HepG2 (cell line): ENCODE data around the gene SAMD4A. TPM values are rescaled to one million over a fixed set of nuclear protein-coding genes. Genes with fewer than 3 reads are reported as not detected.

Experiments
- AKAP8 ChIP-seq: sonication (generic); formaldehyde crosslinking; IDR thresholded peaks from 2 replicates; pipeline ENCODE4 v1.5.1; 2020; ENCODE audit warnings: mild to moderate bottlenecking, missing genetic modification reagents
- ERF ChIP-seq: IDR thresholded peaks from 2 replicates; pipeline ENCODE4 v1.6.1; 2018; ENCODE audit warnings: missing biosample characterization, missing genetic modification reagents
- GTF2F1 ChIP-seq: fragments of 150-350 bp; IDR thresholded peaks from 2 replicates; pipeline ENCODE4 v1.6.1; 2014; ENCODE audit warnings: low read length
- HBP1 ChIP-seq: IDR thresholded peaks from 2 replicates; pipeline ENCODE4 v1.6.1; 2016; ENCODE audit warnings: low read depth, control low read depth
- MED8 ChIP-seq: sonication (generic); formaldehyde crosslinking; IDR thresholded peaks from 2 replicates; pipeline ENCODE4 v1.8.1; 2023; ENCODE audit warnings: mild to moderate bottlenecking, missing genetic modification reagents; ENCODE audit not compliant: insufficient replicate concordance
- NFATC3 ChIP-seq: sonication (generic); formaldehyde crosslinking; IDR thresholded peaks from 2 replicates; pipeline ENCODE4 v1.5.1; 2020; ENCODE audit warnings: mild to moderate bottlenecking, missing genetic modification reagents
- RBM39 ChIP-seq: fragments of 200-400 bp; formaldehyde crosslinking; IDR thresholded peaks from one replicate; pipeline ENCODE4 v1.6.1; 2018; ENCODE audit warnings: antibody characterized with exemption, mild to moderate bottlenecking, low read depth, low read length; ENCODE audit not compliant: poor library complexity, severe bottlenecking
- SOX5 ChIP-seq: IDR thresholded peaks from 2 replicates; pipeline ENCODE4 v1.6.1; 2016; ENCODE audit warnings: borderline replicate concordance
- TEF ChIP-seq: sonication (generic); formaldehyde crosslinking; IDR thresholded peaks from 2 replicates; pipeline ENCODE4 v1.5.0; 2020; ENCODE audit warnings: missing genetic modification reagents
- UBTF ChIP-seq: sonication (generic); formaldehyde crosslinking; IDR thresholded peaks from 2 replicates; pipeline ENCODE4 v1.4.0; 2020; ENCODE audit warnings: mild to moderate bottlenecking, missing genetic modification reagents
- ZBTB34 ChIP-seq: sonication (generic); formaldehyde crosslinking; IDR thresholded peaks from 2 replicates; pipeline ENCODE4 v1.8.0; 2022; ENCODE audit warnings: mild to moderate bottlenecking, missing genetic modification reagents
- ZFP36 ChIP-seq: fragments of 150-350 bp; IDR thresholded peaks from 2 replicates; pipeline ENCODE4 v1.6.1; 2018; ENCODE audit warnings: borderline replicate concordance, low read length, low read depth; ENCODE audit not compliant: partially characterized antibody
- ZFX ChIP-seq: sonication (generic); formaldehyde crosslinking; IDR thresholded peaks from 2 replicates; pipeline ENCODE4 v1.4.0; 2020; ENCODE audit warnings: mild to moderate bottlenecking, low read depth, missing genetic modification reagents, moderate library complexity
- ZHX1 ChIP-seq: sonication (generic); formaldehyde crosslinking; IDR thresholded peaks from 2 replicates; pipeline ENCODE4 v1.8.1; 2022; ENCODE audit warnings: low read depth, mild to moderate bottlenecking, missing genetic modification reagents
- ZMYM2 ChIP-seq: sonication (generic); formaldehyde crosslinking; IDR thresholded peaks from 2 replicates; pipeline ENCODE4 v1.8.0; 2022; ENCODE audit warnings: mild to moderate bottlenecking, missing genetic modification reagents
- ZNF337 ChIP-seq: sonication (generic); formaldehyde crosslinking; IDR thresholded peaks from 2 replicates; pipeline ENCODE4 v1.5.1; 2020; ENCODE audit warnings: missing genetic modification reagents, low read depth, mild to moderate bottlenecking, borderline replicate concordance
- ZNF33B ChIP-seq: sonication (generic); formaldehyde crosslinking; IDR thresholded peaks from 2 replicates; pipeline ENCODE4 v1.5.1; 2020; ENCODE audit warnings: mild to moderate bottlenecking, missing genetic modification reagents
- ZNF556 ChIP-seq: sonication (generic); formaldehyde crosslinking; IDR thresholded peaks from 2 replicates; pipeline ENCODE4 v1.4.0; 2020; ENCODE audit warnings: mild to moderate bottlenecking, missing genetic modification reagents, borderline replicate concordance
- ZNF788 ChIP-seq: sonication (generic); formaldehyde crosslinking; IDR thresholded peaks from 2 replicates; pipeline ENCODE4 v1.5.0; 2020; ENCODE audit warnings: mild to moderate bottlenecking, missing genetic modification reagents, borderline replicate concordance
- polyA plus RNA-seq, 8 experiments: library from polyadenylated mRNA; depleted of rRNA in 3 of 8; stranded (reverse) in 7 of 8; unstranded in 1 of 8; fragments of >200 nt; fragmentation: Illumina TruSeq in 4 of 8; extraction: Trizol in 4 of 8; gene quantifications; 2 replicates each; pipeline versions ENCODE4 v1.2.1 to v1.2.3, GENCODE V29; 2011 to 2016; ENCODE audit warnings: low read depth in 4 of 8, missing spikeins in 1 of 8, mixed read lengths in 1 of 8; ENCODE audit not compliant: insufficient read depth in 1 of 8
- total RNA-seq, 5 experiments: library from RNA; depleted of rRNA; stranded (reverse); fragments of >200 nt; fragmentation: Illumina TruSeq; extraction: Trizol; gene quantifications; 2 replicates each; pipeline ENCODE4 v1.2.3, GENCODE V29; 2016; ENCODE audit warnings: low read depth in 1 of 5

The SAMD4A gene
- total and polyA plus RNA-seq, 2 of the 13 experiments (the other 11 are each of a cell fraction or from before 2014, with no cell fraction given), result 11.8 to 13.0 TPM

- peak; percentile 69; the same call in 1 of the 2 replicates for TF ChIP-seq ZNF788 (CRISPR knock-in tag)
- TF ChIP-seq ZNF556 (CRISPR knock-in tag), result peak; percentile 30; the same call in 1 of the 2 replicates
- TF ChIP-seq GTF2F1, result no peak
- TF ChIP-seq ZNF33B (CRISPR knock-in tag), result no peak
- TF ChIP-seq RBM39, result no peak
- no peak for TF ChIP-seq TEF (CRISPR knock-in tag)
- no peak for TF ChIP-seq UBTF (CRISPR knock-in tag)
- peak; percentile 67; the same call in 1 of the 2 replicates for TF ChIP-seq AKAP8 (CRISPR knock-in tag)
- peak; percentile 61; the same call in 1 of the 2 replicates for TF ChIP-seq ZHX1 (CRISPR knock-in tag)
- TF ChIP-seq ZMYM2 (CRISPR knock-in tag), result peak; percentile 77; the same call in 1 of the 2 replicates
- peak; percentile 62 for TF ChIP-seq ERF (CRISPR knock-in tag)
- TF ChIP-seq ZFP36, result no peak
- TF ChIP-seq ZBTB34 (CRISPR knock-in tag), result peak; percentile 74
- 0 out of 2 replicates have a peak, but pooled peaks have one; percentile 23 for TF ChIP-seq HBP1 (CRISPR knock-in tag)
- TF ChIP-seq MED8 (CRISPR knock-in tag), result no peak
- peak; percentile 84 for TF ChIP-seq SOX5
- TF ChIP-seq NFATC3, result no peak
- no peak for TF ChIP-seq ZNF337
- peak; percentile 32; the same call in 1 of the 2 replicates for TF ChIP-seq ZFX (CRISPR knock-in tag)
Measured at GRCh38 chr14:54837508-54838149, 270.7 kb downstream of the SAMD4A start (continued).
